A549 (cell line): ENCODE results near the gene GINS1. TPM values are rescaled to one million over a fixed set of nuclear protein-coding genes. Genes with fewer than 3 reads are reported as not detected.
A peak's percentile ranks its signal among the peaks of the same experiment; 100 is the strongest.

Source experiments
- ATAC-seq, 2 experiments: fragments of 200-7000 bp in 1 of 2; fragments of >200 bp in 1 of 2; cut with Nextera tagmentation in 1 of 2; cut with Tn5 transposase in 1 of 2; 3 replicates each; pipeline versions ENCODE4 v1.8.0 to v1.9.1; 2018 to 2020; ENCODE audit warnings: mild to moderate bottlenecking in 1 of 2, moderate library complexity in 1 of 2
- CTCF ChIA-PET: fragments of 300-600 bp; sonication (Branson Sonifier 250); formaldehyde crosslinking; extraction: SDS; loops from one replicate; lab custom pipeline; 2021; ENCODE audit warnings: antibody characterized with exemption, inconsistent platforms; lab: Yijun Ruan, JAX
- POLR2A ChIA-PET: fragments of 350-600 bp; formaldehyde crosslinking; extraction: SDS; loops from one replicate; lab custom pipeline; 2021; ENCODE audit warnings: antibody characterized with exemption, inconsistent platforms; lab: Yijun Ruan, JAX
- DNase-seq, 2 experiments: peaks; one replicate each; pipeline versions ENCODE4 v3.0.0 to v3.0.0-alpha.2; 2011 to 2016; ENCODE audit warnings: low read depth in 1 of 2, low spot score in 1 of 2
- FAIRE-seq: peaks from 2 replicates; lab custom pipeline; 2011; peaks lifted over from hg19 to GRCh38; lab: Jason Lieb, UNC
- H3K27ac ChIP-seq, 2 experiments: fragments of >200 bp; sonication (Bioruptor Twin); formaldehyde crosslinking; 3 replicates each; pipeline ENCODE4 v1.5.1; 2016 to 2017
- H3K4me1 ChIP-seq: fragments of >200 bp; sonication (Bioruptor Twin); formaldehyde crosslinking; 3 replicates; pipeline ENCODE4 v1.6.1; 2016
- H3K4me2 ChIP-seq: fragments of >200 bp; sonication (Bioruptor Twin); formaldehyde crosslinking; 3 replicates; pipeline ENCODE4 v1.6.1; 2016
- H3K4me3 ChIP-seq: fragments of >200 bp; sonication (Bioruptor Twin); formaldehyde crosslinking; 3 replicates; pipeline ENCODE4 v1.5.1; 2016
- H3K9me3 ChIP-seq: fragments of >200 bp; sonication (Bioruptor Twin); formaldehyde crosslinking; 3 replicates; pipeline ENCODE4 v1.6.1; 2016
- CBX2 ChIP-seq: fragments of 200-600 bp; sonication (generic); IDR thresholded peaks from 2 replicates; pipeline ENCODE4 v1.6.1; 2016; ENCODE audit warnings: low read depth, mild to moderate bottlenecking, borderline replicate concordance
- CEBPB ChIP-seq, 2 experiments: fragments of >200 bp in 1 of 2; sonication (Bioruptor Twin) in 1 of 2; formaldehyde crosslinking in 1 of 2; IDR thresholded peaks; 2 replicates each; pipeline ENCODE4 v1.6.1; 2012 to 2016
- CTCF ChIP-seq: fragments of >200 bp; sonication (Bioruptor Twin); formaldehyde crosslinking; IDR thresholded peaks from 3 replicates; pipeline ENCODE4 v1.5.1; 2016
- EHF ChIP-seq: fragments of 250-450 bp; sonication (Bioruptor Pico); IDR thresholded peaks from 2 replicates; pipeline ENCODE4 v1.5.0; 2020; ENCODE audit warnings: mild to moderate bottlenecking
- EP300 ChIP-seq, 2 experiments: fragments of >200 bp; sonication (Bioruptor Twin); formaldehyde crosslinking; IDR thresholded peaks; 2 replicates in 1 of 2; 3 replicates in 1 of 2; pipeline ENCODE4 v1.6.1; 2016 to 2017
- FOSL2 ChIP-seq, 2 experiments: fragments of 450-650 bp in 1 of 2; fragments of >200 bp in 1 of 2; sonication (Bioruptor Twin) in 1 of 2; formaldehyde crosslinking; IDR thresholded peaks; 2 replicates each; pipeline versions ENCODE4 v1.5.0 to v1.6.1; 2016 to 2020; ENCODE audit warnings: mild to moderate bottlenecking in 1 of 2, moderate library complexity in 1 of 2
- GATA3 ChIP-seq: IDR thresholded peaks from 2 replicates; pipeline ENCODE4 v1.6.1; 2012; ENCODE audit warnings: borderline replicate concordance
- HOXB13 ChIP-seq: fragments of 250-450 bp; sonication (Bioruptor Pico); IDR thresholded peaks from 2 replicates; pipeline ENCODE4 v1.5.0; 2020; ENCODE audit warnings: low read depth, mild to moderate bottlenecking, moderate library complexity
- HOXB5 ChIP-seq: fragments of 250-450 bp; sonication (Bioruptor Pico); IDR thresholded peaks from 2 replicates; pipeline ENCODE4 v1.5.0; 2020; ENCODE audit warnings: mild to moderate bottlenecking, moderate library complexity
- JUN ChIP-seq, 2 experiments: fragments of >200 bp; sonication (Bioruptor Twin); formaldehyde crosslinking; IDR thresholded peaks; 2 replicates in 1 of 2; 3 replicates in 1 of 2; pipeline ENCODE4 v1.6.1; 2016 to 2017
- KDM1A ChIP-seq: fragments of 200-600 bp; sonication (generic); IDR thresholded peaks from 2 replicates; pipeline ENCODE4 v1.6.1; 2016; ENCODE audit warnings: low read depth, mild to moderate bottlenecking
- NPAS2 ChIP-seq: fragments of 250-450 bp; sonication (Bioruptor Pico); IDR thresholded peaks from 2 replicates; pipeline ENCODE4 v1.8.0; 2022; ENCODE audit warnings: mild to moderate bottlenecking, moderate library complexity, borderline replicate concordance
- POLR2A ChIP-seq: IDR thresholded peaks from 2 replicates; pipeline ENCODE4 v1.6.1; 2012; ENCODE audit warnings: mild to moderate bottlenecking, low read length
- RCOR1 ChIP-seq: fragments of 150-350 bp; IDR thresholded peaks from 2 replicates; pipeline ENCODE4 v1.6.1; 2014; ENCODE audit warnings: antibody characterized with exemption, low read length, low read depth
- RFX5 ChIP-seq: fragments of 450-650 bp; IDR thresholded peaks from 2 replicates; pipeline ENCODE4 v1.7.1; 2014; ENCODE audit warnings: antibody characterized with exemption, mild to moderate bottlenecking, moderate library complexity
- RNF2 ChIP-seq: fragments of 200-600 bp; sonication (generic); IDR thresholded peaks from 2 replicates; pipeline ENCODE4 v1.6.1; 2016; ENCODE audit warnings: low read depth, mild to moderate bottlenecking, antibody characterized with exemption, moderate library complexity, borderline replicate concordance
- SMC3 ChIP-seq: fragments of >200 bp; sonication (Bioruptor Twin); formaldehyde crosslinking; IDR thresholded peaks from 3 replicates; pipeline ENCODE4 v1.6.1; 2018; ENCODE audit warnings: inconsistent platforms
- ZNF302 ChIP-seq: fragments of 250-450 bp; sonication (Bioruptor Pico); IDR thresholded peaks from 2 replicates; pipeline ENCODE4 v1.9.0; 2021; ENCODE audit warnings: inconsistent platforms, mild to moderate bottlenecking, moderate library complexity
- ZSCAN20 ChIP-seq: fragments of 250-450 bp; sonication (Bioruptor Pico); IDR thresholded peaks from 2 replicates; pipeline ENCODE4 v1.8.0; 2022; ENCODE audit warnings: mild to moderate bottlenecking, moderate library complexity
- WGBS: methylation state at CpG from one replicate; pipeline ENCODE4 v1.1.6; 2017; ENCODE audit errors: missing lambda C conversion rate; 5-methylcytosine and 5-hydroxymethylcytosine counted together
- polyA plus RNA-seq, 4 experiments: library from polyadenylated mRNA; depleted of rRNA in 3 of 4; stranded (reverse); fragments of >200 nt; fragmentation: RNase III in 1 of 4; extraction: RNeasy Plus Mini Kit Qiagen cat#74134 plus additional on column Dnase treatment in 1 of 4; gene quantifications; 2 replicates in 3 of 4; 3 replicates in 1 of 4; pipeline ENCODE4 v1.2.3, GENCODE V29; 2011 to 2017
- TF ChIP-seq, protein P1 (sequence below): fragments of >200 bp; sonication (Bioruptor Twin); formaldehyde crosslinking; IDR thresholded peaks from 3 replicates; pipeline ENCODE4 v1.6.1; 2016

The GINS1 gene
- polyA plus RNA-seq, 2 of the 4 experiments (the other 2 are of a cell fraction), result 34.2 to 46.4 TPM

- no peak for FAIRE-seq
- peaks cover 6% of the 10 kb centered on the region; the same call in 1 of the 3 replicates for H3K4me1 ChIP-seq
- H3K4me3 ChIP-seq, result no peak overlapping the region
- ChIA-PET CTCF (interaction anchor here (0.8 to 1.7 kb wide), 2 partner anchors 12 to 44 kb away, joined by 3 to 5 read pairs; no protein-coding TSS in a partner anchor), POLR2A (no interaction called here)
- 84% methylated on average over 25 of the region's 25 CpGs for WGBS
- TF ChIP-seq SMC3, result no peak
- TF ChIP-seq JUN (IDR thresholded peaks at IDR 0.05), result no peak
- TF ChIP-seq NPAS2 (CRISPR knock-in tag), result no peak
- no peak for TF ChIP-seq RCOR1
- no peak for TF ChIP-seq HOXB5
- TF ChIP-seq GATA3, result no peak
- peak; percentile 12 to 13; a peak in 1 of 6 replicates for ATAC-seq
- H3K27ac ChIP-seq, result no peak overlapping the region
- no peaks in the 10 kb centered on the region for H3K9me3 ChIP-seq
- no peak overlapping the region for H3K4me2 ChIP-seq
- DNase-seq, result peak in 1 of 2 experiments; percentile 34
These were observed 45.8 kb downstream of the GINS1 start for GRCh38 chr20:25453035-25453810.

- no peaks in the 10 kb centered on the region for H3K9me3 ChIP-seq
- ATAC-seq (no peak), FAIRE-seq (no peak), DNase-seq (no peak)
- CTCF ChIA-PET, result interaction anchor here (0.8 to 1.7 kb wide), 4 partner anchors 10 to 461 kb away, joined by 3 to 5 read pairs (median 3); no protein-coding TSS in a partner anchor
- no peak for TF ChIP-seq SMC3
- TF ChIP-seq KDM1A, result no peak
- no peak for TF ChIP-seq HOXB13
- TF ChIP-seq EHF (CRISPR knock-in tag), result no peak
- no peak for TF ChIP-seq ZSCAN20 (CRISPR knock-in tag)
- TF ChIP-seq CBX2, result no peak
- peaks cover 6% of the 10 kb centered on the region; the same call in 1 of the 3 replicates for H3K4me1 ChIP-seq
- no peak overlapping the region for H3K27ac ChIP-seq
- POLR2A ChIA-PET, result no interaction called here
- no peak overlapping the region for H3K4me3 ChIP-seq
- 87% methylated on average over 15 of the region's 15 CpGs for whole genome bisulfite sequencing
- H3K4me2 ChIP-seq, result no peak overlapping the region
These were observed 46.9 kb downstream of the GINS1 start for GRCh38 chr20:25454153-25454900.

GRCh38 chr20:25457886-25458680 is 50.6 kb downstream of the GINS1 start:
- no peak for ATAC-seq
- DNase-seq, result no peak
- Histone ChIP-seq H3K4me3 (no peak overlapping the region), H3K4me2 (no peak overlapping the region), H3K27ac (no peak overlapping the region), H3K9me3 (no peaks in the 10 kb centered on the region), H3K4me1 (peaks cover 4% of the 10 kb centered on the region; the same call in 1 of the 3 replicates)
- POLR2A ChIA-PET, result no interaction called here
- 96% methylated on average over 22 of the region's 22 CpGs for WGBS
- FAIRE-seq, result no peak
- CTCF ChIA-PET, result no interaction called here
- TF ChIP-seq POLR2A (no peak), FOSL2 (IDR thresholded peaks at IDR 0.05) (no peak), FOSL2 (CRISPR knock-in tag; IDR thresholded peaks at IDR 0.05) (no peak), CEBPB (IDR thresholded peaks at IDR 0.05) (no peak), CTCF (no peak), RFX5 (no peak), EP300 (IDR thresholded peaks at IDR 0.05) (no peak), ZNF302 (CRISPR knock-in tag) (no peak), RNF2 (no peak), ZSCAN20 (CRISPR knock-in tag) (no peak)
- TF ChIP-seq, protein P1, sequence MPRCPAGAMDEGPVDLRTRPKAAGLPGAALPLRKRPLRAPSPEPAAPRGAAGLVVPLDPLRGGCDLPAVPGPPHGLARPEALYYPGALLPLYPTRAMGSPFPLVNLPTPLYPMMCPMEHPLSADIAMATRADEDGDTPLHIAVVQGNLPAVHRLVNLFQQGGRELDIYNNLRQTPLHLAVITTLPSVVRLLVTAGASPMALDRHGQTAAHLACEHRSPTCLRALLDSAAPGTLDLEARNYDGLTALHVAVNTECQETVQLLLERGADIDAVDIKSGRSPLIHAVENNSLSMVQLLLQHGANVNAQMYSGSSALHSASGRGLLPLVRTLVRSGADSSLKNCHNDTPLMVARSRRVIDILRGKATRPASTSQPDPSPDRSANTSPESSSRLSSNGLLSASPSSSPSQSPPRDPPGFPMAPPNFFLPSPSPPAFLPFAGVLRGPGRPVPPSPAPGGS, result no peak
- TF ChIP-seq, all 56 proteins: peak for 0
